ENCODE measurements around the gene DOK3.

Gene DOK3

GRCh38 chr5:177472460-177473442 is 36.9 kb downstream of the DOK3 start:
- peak overlapping the region; percentile 75 for H3K4me3 ChIP-seq (ENCODE audit: control insufficient read depth, low read depth, low read length)
- DNase-seq (ENCODE audit: low read depth) = no peak
- no peak for TF ChIP-seq CTCF (conservative IDR thresholded peaks at IDR 0.05; ENCODE audit: control insufficient read depth, insufficient read depth, low read depth, low read length)

GRCh38 chr5:177471610-177472356 is 37.8 kb downstream of the DOK3 start:
- peak overlapping the region; percentile 75 for H3K4me3 ChIP-seq (ENCODE audit: control insufficient read depth, low read depth, low read length)
- peak; percentile 94 for DNase-seq (ENCODE audit: low read depth)
- no peak for TF ChIP-seq CTCF (conservative IDR thresholded peaks at IDR 0.05; ENCODE audit: control insufficient read depth, insufficient read depth, low read depth, low read length)

GRCh38 chr5:177470759-177471536 is 38.7 kb downstream of the DOK3 start:
- peak overlapping the region; percentile 75 for H3K4me3 ChIP-seq (ENCODE audit: control insufficient read depth, low read depth, low read length)
- DNase-seq (ENCODE audit: low read depth) = peak; percentile 78
- peak; percentile 30 for TF ChIP-seq CTCF (conservative IDR thresholded peaks at IDR 0.05; ENCODE audit: control insufficient read depth, insufficient read depth, low read depth, low read length)

- no peak for DNase-seq (ENCODE audit: low read depth)
- TF ChIP-seq CTCF (conservative IDR thresholded peaks at IDR 0.05; ENCODE audit: control insufficient read depth, insufficient read depth, low read depth, low read length) = no peak
- no peak overlapping the region for H3K4me3 ChIP-seq (ENCODE audit: control insufficient read depth, low read depth, low read length)
Observed at GRCh38 chr5:177469750-177470525, 39.7 kb downstream of the DOK3 start.

DNA sequence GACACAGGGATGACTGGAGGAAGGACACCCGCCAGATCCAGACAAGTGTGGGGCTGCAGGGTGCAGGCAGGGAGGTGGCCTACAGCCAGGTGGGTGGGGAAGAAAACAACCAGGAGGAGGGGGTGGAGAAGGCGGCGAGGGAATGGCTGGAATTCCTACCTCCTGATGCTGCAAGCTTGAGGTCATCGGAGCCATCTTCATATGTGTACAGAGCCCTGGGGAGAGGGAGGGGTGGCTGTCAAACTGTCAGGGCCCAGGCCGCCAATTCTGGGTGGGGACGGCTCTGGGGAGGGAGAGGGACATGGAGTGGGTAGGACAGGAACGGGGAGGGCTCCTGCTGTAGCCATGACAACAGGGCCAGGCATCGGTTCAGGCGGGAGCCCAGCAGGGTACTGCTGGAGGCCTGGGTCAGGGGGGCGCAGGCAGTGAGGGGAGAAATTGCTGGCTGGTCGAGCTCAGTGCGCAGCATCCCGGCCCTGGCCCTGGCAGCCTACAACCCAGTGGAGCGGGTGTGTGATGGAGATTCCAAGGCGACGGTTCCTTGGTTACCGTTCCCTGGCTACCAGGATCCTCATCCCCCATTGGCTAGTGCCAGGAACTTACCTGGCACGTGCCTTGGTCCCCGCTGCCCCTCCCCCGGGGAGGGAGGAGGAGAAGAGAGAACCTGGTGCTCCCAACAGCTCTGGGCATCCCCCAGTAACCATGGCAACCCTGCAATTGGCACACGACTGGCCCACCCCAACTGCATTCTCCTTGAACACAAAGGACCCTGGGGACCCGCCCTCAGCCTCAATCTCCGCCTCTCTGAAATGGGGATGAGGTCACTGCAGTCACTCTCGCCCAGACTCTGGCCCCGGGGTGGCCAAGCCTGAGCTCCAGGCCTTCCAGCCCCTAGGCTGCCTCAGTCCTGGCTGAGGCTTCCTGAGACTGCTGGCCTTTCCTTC is 40.7 kb downstream of the DOK3 start:
- TF ChIP-seq CTCF (conservative IDR thresholded peaks at IDR 0.05; ENCODE audit: control insufficient read depth, insufficient read depth, low read depth, low read length) = no peak
- DNase-seq (ENCODE audit: low read depth) = peak; percentile 58
- no peak overlapping the region for H3K4me3 ChIP-seq (ENCODE audit: control insufficient read depth, low read depth, low read length)

Data from fibroblast of mammary gland (primary cell).